Measurements from ENCODE around the gene NAPSA.
"Not testable (repeated sequence)": the region's sequence is repeated elsewhere in the genome, so short reads cannot be mapped to it uniquely, and the experiment has no call there.

Gene NAPSA

DNA sequence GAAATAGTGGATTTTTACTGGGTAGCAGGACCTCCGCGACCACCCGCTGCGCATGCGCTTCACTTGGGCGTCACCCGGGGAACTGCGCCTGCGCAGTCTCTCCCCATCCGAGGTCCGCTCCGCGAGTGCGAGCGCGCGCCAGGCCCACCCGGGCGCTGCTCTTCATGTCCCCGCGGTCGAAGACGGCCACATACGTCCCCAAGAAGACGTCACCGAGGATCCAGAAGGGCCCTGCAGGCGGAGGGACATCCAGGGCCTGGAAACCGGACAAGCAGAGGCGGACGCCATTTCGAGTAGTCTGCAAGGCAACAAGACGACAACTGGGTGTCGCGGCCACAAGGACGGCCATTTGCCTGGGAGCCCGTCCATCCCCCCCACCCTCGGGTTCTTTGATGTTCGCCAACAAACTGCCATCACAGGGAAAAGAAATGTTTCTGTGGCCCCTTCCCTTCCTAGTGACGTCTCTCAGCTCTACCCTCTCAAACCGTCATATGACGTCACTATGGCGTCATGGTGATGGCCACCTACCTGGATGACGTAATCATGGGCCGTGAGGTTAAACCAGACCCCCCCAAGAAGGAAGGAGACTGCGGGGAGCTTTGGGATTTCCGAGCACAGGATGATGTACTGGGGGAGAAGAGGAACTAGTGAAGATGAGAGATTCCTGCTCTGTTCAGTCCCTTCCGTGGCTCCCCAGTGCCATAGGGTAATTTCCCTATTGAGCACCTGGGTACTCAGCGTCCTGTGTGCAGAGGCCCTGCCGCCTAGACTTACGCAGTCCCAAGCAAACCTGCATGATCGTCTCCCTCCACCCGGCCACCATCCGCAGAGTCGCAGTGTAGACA is 6.7 kb downstream of the NAPSA start:
- peak; percentile 76 for DNase-seq

DNA sequence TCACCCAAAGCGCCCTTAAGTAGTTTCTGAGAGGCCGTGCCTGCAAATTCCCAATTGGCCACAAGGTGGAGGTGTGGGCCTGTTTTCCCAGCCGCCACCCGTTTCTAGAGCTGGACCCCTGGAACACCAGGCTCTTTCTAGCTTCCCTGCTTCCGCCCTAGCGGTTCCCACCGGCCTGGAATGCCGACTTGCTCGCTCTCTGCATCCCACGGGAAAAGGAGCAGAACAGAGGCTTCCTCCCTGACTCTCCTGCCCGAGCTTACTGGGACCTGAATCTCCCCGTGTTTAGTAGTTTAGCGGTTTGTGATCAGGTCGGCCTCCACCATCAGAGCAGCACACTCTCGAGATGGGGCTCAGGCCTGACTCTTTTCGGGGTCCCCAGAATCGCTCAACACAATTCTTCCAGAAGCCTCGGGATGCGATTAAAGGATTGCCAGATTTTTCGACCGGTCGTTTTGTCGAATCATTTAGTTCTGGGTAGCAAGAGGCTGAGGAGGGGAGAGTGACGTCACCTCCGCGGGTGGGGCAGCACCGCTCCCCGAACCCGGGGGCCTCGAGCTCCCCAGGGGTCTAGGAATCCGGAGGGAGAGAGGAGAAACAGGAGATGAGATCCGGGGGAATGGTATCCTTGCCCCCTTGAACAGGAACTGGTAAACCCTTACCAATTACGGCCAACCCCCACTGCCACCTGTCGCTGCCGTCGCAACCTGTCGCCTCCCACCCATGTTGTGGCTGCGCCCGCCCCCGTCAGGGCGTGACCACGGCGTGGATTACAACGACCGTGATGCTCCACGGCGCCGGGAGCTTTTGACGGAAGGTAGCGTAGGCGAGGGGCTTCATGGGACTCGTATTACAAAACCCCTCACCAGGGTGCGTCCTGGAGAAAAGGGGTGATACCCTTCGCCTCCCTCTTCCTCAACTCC is 8.0 kb downstream of the NAPSA start:
- DNase-seq = peak; percentile 72

DNA sequence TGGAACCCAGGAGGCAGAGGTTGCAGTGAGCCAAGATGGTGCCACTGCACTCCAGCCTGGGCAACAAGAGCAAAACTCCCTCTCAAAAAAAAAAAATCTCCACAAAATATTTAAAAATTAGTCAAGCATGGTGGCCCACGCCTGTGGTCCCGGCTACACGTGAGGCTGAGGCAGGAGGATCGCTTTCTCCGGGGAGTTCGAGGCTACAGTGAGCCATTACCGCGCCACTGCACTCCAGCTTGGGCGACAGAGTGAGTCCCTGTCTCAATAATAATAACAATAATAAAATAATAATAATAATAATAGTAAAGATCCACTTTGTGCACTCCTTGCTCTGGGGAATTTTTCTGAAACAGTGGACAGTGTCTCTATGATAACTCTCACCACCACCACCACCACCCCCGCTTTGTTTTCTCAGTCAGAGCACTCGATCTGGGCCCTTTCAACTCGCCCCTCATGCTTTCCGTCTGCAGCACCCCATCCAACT is 8.7 kb downstream of the NAPSA start:
- DNase-seq = no peak

DNA sequence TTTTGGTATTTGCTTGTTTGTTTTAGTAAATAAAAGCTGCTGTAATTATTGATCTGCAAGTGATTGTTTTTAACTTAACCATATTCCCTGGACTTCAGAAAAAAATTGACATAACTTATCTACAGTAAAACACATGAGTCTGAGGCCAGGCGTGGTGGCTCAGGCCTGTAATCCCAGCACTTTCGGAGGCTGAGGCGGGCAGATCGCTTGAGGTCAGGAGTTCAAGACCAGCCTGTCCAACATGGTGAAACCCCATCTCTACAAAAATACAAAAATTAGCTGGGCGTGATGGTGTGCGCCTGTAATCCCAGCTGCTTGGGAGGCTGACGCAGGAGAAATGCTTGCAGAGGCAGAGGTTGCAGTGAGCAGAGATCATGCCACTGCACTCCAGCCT is 12.0 kb downstream of the NAPSA start:
- not testable (repeated sequence) for DNase-seq

DNA sequence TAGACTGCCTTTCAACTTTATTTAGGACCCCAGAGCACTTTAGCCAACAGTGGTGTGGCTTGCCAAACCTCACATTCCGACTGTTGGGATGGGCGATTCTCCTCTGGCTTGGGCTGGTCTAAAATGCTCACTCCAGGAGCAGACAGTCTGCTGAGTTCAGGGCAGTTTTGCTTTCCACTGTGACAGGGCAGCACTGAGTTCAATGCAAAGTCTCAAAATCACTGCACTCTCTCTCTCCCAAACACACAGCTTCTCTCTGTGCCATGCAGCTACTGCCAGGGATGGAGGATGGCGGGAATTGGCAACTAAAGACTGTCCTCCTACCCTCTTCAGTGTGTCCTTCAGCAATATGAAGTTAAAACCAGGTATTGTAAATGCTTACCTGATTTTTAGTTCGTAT is 13.2 kb downstream of the NAPSA start:
- no peak for DNase-seq

DNA sequence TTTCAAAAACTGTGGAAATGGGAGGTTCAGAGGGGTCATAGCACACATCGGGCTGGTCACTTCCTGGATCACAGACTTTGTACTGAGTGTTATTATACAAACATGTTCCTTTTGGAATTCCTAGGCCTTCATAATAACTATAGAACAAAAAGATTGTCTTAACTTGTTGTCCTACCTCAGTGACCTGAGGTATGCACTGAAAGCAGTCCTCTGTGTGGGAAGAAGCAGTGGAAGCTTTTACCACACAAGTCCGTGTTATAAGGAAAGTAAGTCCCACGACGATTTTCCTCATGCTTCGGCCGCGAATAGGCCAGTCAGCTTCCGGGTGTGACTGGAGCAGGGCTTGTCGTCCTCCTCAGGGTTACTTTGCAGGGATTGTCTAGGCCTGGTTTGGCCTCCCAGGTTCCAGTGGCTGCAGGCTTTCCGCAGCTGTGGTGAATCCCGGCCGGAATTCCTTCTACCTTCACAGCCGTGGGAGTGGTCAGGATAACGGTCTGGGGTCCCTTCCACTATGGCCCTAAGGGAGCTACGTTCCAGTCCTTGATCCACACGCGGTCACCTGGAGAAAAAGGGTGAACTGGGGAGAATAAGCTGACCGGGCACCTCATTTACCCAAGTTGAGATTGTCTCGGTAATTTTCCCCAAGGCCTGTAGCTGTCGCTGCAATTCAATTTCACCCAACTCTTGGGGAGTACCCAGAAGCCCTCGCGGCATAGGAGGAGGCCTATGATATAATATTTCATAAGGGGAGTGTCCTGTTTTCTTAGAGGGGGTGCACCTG is 16.0 kb downstream of the NAPSA start:
- no peak for DNase-seq

DNA sequence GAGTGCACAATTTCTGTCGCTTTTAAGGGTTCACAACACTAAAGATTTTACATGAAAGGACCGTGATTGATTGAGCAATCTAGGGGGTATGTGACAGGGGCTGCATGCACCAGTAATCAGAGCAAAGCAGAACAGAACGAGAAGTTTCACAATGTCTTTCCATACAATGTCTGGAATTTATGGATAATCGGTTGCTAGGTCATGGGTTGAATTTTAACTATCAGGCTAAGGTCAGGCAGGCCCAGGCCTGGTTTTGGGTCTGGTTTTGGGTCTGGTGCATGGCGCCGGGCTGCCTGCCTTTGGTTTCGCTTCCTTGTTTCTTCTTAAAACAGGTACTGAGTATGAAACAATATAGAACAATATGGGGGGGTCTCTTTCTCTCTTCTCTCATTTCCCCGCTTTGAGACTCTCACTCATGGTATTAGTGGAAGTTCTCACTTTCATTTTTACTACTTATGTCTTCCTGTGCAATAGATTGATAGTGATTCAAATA is 18.3 kb downstream of the NAPSA start:
- not testable (repeated sequence) for DNase-seq

DNA sequence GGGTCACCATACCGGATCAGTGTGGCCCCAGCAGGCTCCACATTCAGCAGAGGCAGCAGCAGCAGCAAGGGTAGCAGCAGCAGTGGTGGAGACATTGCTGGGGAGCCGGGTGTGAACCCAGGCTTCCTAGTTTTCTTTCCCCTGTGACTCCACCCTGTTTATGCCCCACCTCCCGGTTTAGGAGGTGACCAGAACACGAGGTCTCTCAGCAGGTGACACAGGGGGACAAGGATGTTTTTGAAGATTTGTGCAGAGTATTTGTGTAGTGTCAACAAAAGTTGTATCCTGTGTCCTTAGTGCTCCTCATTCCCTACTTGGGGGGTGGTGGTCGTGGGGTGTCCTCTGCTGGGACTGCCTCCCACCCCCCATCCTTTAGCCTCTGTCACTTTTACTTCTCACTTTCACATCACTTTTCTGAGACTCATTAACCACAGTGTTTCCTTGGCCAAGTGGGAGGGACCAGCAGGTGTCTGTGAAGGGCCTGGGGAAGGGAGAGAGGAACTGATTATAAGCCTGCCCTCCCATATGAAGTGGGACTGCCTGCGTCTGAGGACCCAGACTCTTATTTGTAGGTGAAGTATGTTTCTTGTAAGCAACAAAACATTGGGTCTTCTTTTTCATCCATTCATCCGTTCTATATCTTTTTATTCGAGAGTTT is 20.6 kb downstream of the NAPSA start:
- no peak for DNase-seq

DNA sequence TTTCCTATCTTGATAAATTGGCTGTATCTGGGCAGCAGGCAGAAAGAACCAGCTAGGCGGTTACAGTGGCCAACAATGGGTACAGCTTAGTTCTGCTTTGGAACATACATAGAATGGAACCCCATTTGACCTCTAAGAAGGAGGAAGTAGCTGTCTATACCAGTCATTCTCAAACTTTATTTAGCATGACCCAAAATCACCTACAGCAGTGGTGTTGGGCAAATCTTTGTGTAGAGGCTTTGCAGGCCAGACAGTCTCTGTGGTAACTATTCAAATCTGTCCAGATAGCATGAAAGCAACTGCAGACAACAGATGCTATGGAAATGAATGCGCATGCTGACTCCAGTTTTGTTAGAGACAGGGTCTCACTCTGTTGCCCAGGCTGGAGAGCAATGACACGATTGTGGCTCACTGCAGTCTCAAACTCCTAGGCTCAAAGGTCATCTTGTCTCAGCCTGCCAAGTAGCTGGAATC is 24.3 kb downstream of the NAPSA start:
- no peak for DNase-seq

DNA sequence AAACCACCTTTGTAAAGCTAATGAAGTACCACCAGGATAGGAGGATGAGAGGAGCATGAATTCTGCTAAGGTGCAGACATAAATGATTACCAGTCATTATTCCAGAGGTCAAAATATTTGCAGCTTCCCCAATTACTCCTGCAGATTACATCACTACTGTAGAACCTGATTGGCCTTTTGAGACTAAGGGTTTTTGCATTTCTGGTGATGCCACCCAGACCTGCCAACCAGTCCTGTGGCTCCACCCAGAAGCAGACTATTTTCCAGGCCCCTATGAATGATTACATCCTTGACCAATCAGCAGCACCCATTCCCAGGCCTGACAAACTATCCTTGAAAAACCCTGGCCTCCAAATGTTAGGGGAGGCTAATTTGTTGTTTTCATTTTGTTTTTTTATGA is 25.1 kb downstream of the NAPSA start:
- no peak for DNase-seq

DNA sequence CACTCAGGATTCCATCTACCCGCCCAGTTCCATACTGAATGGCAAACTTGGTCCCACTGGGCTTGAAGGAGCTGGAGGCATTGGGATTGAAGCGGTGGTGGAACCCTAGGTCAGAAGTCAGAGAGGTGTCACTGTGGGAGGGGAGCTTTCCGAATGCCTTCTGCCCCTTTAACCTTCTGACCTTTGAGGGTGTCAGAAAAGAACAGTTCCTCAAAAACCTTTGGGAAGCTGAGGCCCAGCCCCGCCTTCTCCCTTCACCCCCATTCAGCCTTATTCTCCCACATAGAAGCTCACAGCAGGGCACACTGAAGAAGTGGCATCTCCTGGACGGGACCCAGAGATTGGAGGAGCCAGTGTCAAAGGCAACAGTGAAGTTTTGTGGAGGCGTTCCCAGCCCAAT is 28.4 kb downstream of the NAPSA start:
- DNase-seq = not testable (repeated sequence)

DNA sequence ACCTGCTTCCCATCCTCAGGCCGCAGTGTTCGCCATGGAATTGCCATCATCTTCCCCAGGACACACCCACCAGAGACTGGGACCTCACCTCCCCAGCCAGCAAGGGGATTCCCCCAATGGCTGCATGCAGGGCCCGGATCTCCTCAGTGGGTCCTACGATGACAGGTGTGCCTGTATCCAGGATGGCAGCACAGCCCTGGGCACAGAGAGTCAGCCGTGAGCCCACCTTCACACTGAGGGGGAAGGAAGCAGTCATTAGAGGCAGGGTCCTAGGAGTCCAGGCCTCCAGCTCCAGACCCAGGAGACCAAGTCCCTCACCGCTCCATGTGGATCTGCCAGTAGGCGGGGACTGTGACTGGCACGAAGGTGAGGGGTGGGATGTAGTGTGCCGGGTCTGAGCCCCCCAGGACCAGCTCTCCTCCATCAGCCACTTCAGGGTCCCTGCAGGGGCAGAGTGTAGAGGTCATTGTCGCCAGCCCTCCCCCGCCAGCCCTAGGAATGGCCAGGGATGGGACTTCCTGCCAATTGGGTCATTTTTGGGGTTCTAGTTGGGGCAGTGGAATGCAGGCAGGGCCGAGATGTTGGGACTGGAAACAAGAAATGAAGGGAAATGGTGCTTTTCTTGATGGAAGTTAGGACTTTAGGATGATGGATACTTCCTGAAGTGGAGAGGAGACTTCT is 30.6 kb downstream of the NAPSA start:
- DNase-seq = no peak

DNA sequence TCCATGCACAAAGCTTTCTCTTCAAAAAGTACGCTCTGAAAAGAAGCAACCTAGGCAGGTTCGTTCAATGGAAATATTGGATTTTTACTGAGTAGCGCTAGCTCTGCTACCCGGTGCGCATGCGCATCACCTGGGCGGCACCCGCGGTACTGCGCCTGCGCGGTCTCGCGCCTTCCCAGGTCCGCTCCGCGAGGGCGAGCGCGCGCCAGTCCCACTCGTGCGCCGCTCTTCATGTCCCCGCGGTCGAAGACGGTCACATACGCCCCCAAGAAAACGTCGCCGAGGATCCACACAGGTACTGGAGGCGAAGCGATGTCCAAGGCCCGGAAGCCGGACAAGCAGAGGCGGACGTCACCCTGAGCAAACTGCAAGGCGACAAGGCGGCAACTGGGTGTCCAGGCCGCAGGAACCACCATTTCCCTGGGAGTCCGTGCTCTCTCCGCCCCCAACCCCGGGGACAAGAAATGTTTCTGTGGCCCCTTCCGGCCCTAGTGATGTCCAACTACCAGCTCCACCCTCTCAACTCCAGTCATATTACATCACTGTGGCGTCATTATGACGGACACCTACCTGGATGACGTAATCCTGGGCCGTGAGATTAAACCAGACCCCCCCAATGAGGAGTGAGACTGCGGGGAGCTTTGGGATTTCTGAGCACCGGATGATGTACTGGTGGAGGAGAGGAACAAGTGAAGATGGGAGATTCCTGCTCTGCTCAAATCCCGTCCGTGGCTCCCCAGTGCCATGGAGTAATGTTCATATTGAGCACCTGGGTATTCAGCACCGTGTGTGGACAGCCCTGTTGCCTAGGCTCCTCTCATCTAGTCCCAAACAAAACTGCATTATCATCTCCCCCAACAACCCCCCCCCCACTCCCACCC is 31.5 kb downstream of the NAPSA start:
- peak; percentile 47 for DNase-seq

DNA sequence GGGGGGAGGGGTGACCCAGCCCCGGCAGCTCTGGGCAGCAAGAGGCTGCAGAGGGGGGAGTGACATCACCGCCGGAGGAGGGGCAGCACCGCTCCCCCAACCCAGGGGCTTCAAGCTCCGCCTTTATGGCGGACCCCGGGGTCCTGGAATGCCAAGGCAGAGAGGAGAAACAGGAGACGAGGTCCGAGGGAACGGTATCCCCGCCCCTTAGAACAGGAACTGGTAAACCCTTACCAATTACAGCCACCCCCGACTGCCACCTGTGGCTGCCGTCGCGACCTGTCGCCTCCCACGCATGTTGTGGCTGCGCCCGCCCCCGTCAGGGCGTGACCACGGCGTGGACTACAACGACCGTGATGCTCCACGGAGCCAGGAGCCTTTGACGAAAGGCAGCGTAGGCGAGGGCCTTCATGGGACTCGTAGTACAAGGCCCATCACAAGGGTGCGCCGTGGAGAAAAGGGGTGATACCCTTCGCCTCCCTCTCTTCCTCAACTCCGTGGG is 32.2 kb downstream of the NAPSA start:
- peak; percentile 89 for DNase-seq

DNA sequence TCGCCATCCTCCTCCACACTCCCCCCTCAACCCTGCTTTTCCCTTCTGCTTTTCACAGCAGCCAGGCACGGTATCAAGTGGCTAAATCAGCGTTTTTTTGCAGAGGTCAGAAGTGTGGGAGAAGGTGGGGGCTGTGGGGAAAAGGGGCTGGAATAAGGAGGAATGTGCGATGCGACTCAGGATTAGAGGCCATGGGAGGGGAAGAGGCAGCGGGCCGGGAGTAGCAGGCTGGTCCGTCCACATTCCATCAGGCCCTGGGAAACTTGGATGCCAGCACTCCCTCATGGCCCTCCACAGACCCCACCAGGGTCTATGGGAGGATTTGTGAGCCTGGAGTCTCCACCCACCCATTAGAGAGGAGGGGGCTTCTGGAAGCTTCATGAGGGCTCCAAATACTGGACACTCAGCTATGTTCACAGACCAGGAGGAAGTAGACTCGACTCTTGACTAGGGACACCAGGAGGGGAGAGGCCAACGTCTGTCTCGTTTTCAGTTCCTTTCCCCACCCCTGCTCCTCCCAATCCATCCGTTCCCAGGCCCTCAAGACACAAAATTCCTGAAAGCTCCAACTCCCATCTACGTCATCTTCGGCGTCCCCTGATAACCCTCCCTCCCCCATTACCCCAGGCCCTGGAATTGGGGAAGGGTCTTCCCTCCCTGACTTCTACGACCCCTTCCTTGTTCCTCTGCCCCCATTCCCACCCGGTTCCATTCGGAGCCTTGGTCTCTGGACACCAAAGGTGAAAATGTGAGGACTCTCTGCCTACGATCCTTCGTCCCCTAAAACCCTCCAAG is 33.0 kb downstream of the NAPSA start:
- DNase-seq = no peak

DNA sequence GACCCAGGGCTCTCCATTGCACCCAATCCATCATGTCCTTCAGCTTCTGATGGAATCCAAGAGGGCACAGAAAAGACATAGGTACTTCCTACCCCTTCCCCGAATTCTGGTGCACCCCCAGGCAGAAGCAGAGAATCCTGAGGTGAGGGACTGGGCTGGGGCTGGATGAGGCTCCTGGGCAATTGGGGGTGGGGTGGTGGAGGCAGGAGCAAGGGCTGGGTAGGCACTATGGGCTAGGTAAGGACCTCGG is 33.5 kb downstream of the NAPSA start:
- no peak for DNase-seq

DNA sequence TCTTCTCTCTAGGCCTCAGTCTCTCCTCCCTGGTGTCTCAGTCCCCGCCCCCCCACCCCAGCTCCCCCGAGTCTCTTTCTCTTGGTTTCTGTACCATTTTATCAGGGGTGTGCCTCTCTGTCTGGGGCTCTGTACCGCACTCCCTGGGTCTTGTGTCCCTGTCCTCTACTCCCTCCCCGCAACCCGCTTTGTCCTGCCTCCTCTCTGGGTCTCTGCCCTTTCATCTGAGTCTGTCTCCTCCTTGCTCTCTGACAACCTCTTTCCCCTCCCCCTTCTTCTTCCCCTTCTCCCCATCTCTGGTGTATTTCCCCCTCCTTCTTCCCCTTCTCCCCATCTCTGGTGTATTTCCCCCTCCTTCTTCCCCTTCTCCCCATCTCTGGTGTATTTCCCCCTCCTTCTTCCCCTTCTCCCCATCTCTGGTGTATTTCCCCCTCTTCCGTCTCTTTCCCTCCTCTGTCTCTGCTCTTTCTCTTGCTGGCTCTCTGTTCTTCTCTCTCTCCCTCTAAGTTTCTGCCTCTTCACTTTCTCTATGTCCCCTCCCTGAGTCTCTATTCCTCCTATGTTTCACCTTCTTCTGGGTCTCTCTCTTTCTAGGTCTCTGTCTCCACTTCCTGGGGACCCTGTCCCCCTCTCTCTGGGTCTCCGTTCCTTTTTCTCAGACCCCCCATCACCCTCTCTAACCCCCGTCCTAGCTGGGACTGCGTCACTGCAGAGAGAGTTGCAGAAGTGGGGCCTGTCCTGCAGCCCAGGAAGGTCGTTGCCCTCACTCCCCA is 34.0 kb downstream of the NAPSA start:
- DNase-seq = no peak

DNA sequence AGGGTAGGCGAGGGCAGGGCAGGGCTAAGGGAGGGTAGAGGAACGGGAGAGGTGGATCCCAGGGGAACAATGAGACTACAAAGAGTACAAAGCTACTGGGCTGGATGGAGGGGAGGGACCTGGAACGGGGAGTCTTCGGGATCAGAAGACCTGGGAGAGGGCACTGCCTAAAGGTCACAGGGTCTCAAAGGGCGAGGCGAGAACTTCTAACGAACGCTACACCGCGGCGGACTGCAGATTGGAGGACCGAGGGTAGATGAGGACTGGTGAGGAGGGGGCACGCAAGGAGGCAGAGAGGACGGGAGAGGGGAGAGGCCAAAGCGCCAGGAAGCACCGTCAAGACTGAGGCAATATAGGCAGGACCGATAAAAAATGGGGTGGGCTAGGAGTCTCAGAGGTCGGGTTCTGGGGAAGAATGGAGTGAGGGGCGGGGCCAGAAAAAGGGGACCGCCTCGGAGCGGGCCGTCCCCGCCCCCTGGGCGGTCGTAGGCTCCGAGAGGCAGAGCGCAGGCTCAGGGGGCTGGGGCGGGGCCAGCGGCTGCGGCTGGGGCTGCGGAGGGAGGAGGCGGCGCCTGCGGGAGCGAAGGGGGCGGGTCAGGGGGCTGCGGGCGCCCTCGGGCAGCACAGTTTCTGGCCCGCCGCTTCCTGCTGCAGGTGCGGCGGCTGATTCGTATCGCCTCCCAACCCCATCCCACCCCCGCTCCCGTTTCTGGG is 34.9 kb downstream of the NAPSA start:
- DNase-seq = peak; percentile 81
